IMR-90 (cell line): Measurements from ENCODE around the gene MAGEA12. TPM values are rescaled to one million over a fixed set of nuclear protein-coding genes. Genes with fewer than 3 reads are reported as not detected.
"Not testable (repeated sequence)": the region's sequence is repeated elsewhere in the genome, so short reads cannot be mapped to it uniquely, and the experiment has no call there.

ENCODE experiments used
- ATAC-seq: fragments of 200-7000 bp; cut with Tn5 transposase; 2 replicates; pipeline ENCODE4 v1.9.1; 2020; ENCODE audit warnings: low read depth, mild to moderate bottlenecking, moderate library complexity
- BruUV-seq: library from RNA; stranded (reverse); fragments of 400-500 nt; replicated peaks from 2 replicates; lab custom pipeline; 2021; lab: Mats Ljungman, UMichigan
- CTCF ChIA-PET: fragments of 300-600 bp; formaldehyde crosslinking; extraction: SDS; loops from one replicate; lab custom pipeline; 2021; ENCODE audit warnings: antibody characterized with exemption; lab: Yijun Ruan, JAX
- POLR2A ChIA-PET: fragments of 300-600 bp; sonication (Branson Sonifier 250); formaldehyde crosslinking; loops from one replicate; lab custom pipeline; 2022; ENCODE audit warnings: antibody characterized with exemption; ENCODE audit not compliant: unreplicated experiment; lab: Charles Lee
- DNase-seq: peaks from one replicate; pipeline ENCODE4 v3.0.0; 2013
- H2AFZ ChIP-seq: replicated peaks from 2 replicates; pipeline ENCODE3; 2013; ENCODE audit warnings: low read length, mild to moderate bottlenecking; ENCODE audit not compliant: poor library complexity
- H2AK5ac ChIP-seq: 2 replicates; pipeline ENCODE4 v1.6.1; 2013; ENCODE audit warnings: low read depth, low read length, inconsistent platforms
- H2AK9ac ChIP-seq: replicated peaks from 2 replicates; pipeline ENCODE3; 2013; ENCODE audit warnings: mild to moderate bottlenecking, low read depth, low read length, moderate library complexity; ENCODE audit not compliant: poor library complexity
- H2BK120ac ChIP-seq: 2 replicates; pipeline ENCODE4 v1.6.1; 2013; ENCODE audit warnings: low read depth, low read length, inconsistent platforms
- H2BK15ac ChIP-seq: 3 replicates; pipeline ENCODE4 v1.6.1; 2013; ENCODE audit warnings: low read depth, low read length, inconsistent platforms
- H2BK20ac ChIP-seq: 2 replicates; pipeline ENCODE4 v1.6.1; 2013; ENCODE audit warnings: low read depth, mild to moderate bottlenecking, inconsistent platforms, low read length, moderate library complexity
- H2BK5ac ChIP-seq: 2 replicates; pipeline ENCODE4 v1.6.1; 2013; ENCODE audit warnings: mild to moderate bottlenecking, low read depth, low read length, inconsistent platforms; ENCODE audit not compliant: poor library complexity, severe bottlenecking
- H3K14ac ChIP-seq: replicated peaks from 2 replicates; pipeline ENCODE4 v1.6.1; 2013; ENCODE audit warnings: low read depth, low read length, inconsistent platforms
- H3K18ac ChIP-seq: 2 replicates; pipeline ENCODE4 v1.6.1; 2013; ENCODE audit warnings: low read depth, low read length, control low read depth
- H3K23ac ChIP-seq: 2 replicates; pipeline ENCODE4 v1.6.1; 2013; ENCODE audit warnings: low read depth, low read length, inconsistent platforms
- H3K27ac ChIP-seq: 2 replicates; pipeline ENCODE4 v1.5.1; 2013; ENCODE audit warnings: mild to moderate bottlenecking, control low read depth, low read length; ENCODE audit not compliant: insufficient read depth
- H3K27me3 ChIP-seq: 2 replicates; pipeline ENCODE4 v1.6.1; 2013; ENCODE audit warnings: low read length; ENCODE audit not compliant: control insufficient read depth, insufficient read depth
- H3K36me3 ChIP-seq: 2 replicates; pipeline ENCODE4 v1.6.1; 2013; ENCODE audit warnings: low read length, mixed read lengths; ENCODE audit not compliant: control insufficient read depth, insufficient read depth
- H3K4ac ChIP-seq: 2 replicates; pipeline ENCODE4 v1.6.1; 2013; ENCODE audit warnings: low read depth, low read length, inconsistent platforms
- H3K4me1 ChIP-seq: 2 replicates; pipeline ENCODE4 v1.6.1; 2013; ENCODE audit warnings: low read length, mixed read lengths; ENCODE audit not compliant: control insufficient read depth, insufficient read depth
- H3K4me2 ChIP-seq: 2 replicates; pipeline ENCODE4 v1.6.1; 2013; ENCODE audit warnings: low read depth, mild to moderate bottlenecking, control low read depth, low read length, moderate library complexity
- H3K4me3 ChIP-seq: 2 replicates; pipeline ENCODE4 v1.5.1; 2013; ENCODE audit warnings: low read depth, mild to moderate bottlenecking, control low read depth, low read length, moderate library complexity; ENCODE audit not compliant: insufficient read depth
- H3K56ac ChIP-seq: 2 replicates; pipeline ENCODE4 v1.6.1; 2013; ENCODE audit warnings: low read length, inconsistent platforms; ENCODE audit not compliant: insufficient read depth; ENCODE audit errors: extremely low read depth
- H3K79me1 ChIP-seq, 2 experiments: 2 replicates each; pipeline ENCODE4 v1.6.1; 2013; ENCODE audit warnings: low read length in 2 of 2, inconsistent platforms in 1 of 2, low read depth in 1 of 2
- H3K9ac ChIP-seq: 2 replicates; pipeline ENCODE4 v1.6.1; 2013; ENCODE audit warnings: low read depth, low read length, control low read depth
- H3K9me1 ChIP-seq: 2 replicates; pipeline ENCODE4 v1.6.1; 2013; ENCODE audit warnings: low read length, inconsistent platforms; ENCODE audit not compliant: insufficient read depth
- H3K9me3 ChIP-seq: 2 replicates; pipeline ENCODE4 v1.6.1; 2013; ENCODE audit warnings: low read length; ENCODE audit not compliant: control insufficient read depth, insufficient read depth
- H4K20me1 ChIP-seq: 2 replicates; pipeline ENCODE4 v1.6.1; 2013; ENCODE audit warnings: low read length, inconsistent platforms; ENCODE audit not compliant: insufficient read depth
- H4K5ac ChIP-seq: 2 replicates; pipeline ENCODE4 v1.6.1; 2013; ENCODE audit warnings: mild to moderate bottlenecking, low read depth, low read length, control low read depth
- H4K8ac ChIP-seq, 2 experiments: 2 replicates each; pipeline ENCODE4 v1.6.1; 2013; ENCODE audit warnings: low read depth in 2 of 2, low read length in 2 of 2, control low read depth in 1 of 2, inconsistent platforms in 1 of 2
- H4K91ac ChIP-seq: 2 replicates; pipeline ENCODE4 v1.6.1; 2013; ENCODE audit warnings: low read depth, low read length, inconsistent platforms; ENCODE audit not compliant: insufficient read depth
- WGBS, 2 experiments: methylation state at CpG; one replicate each; pipeline versions ENCODE4 v1.1.5 to v1.1.7; 2013; ENCODE audit warnings: missing lambda C conversion rate in 2 of 2; ENCODE audit not compliant: insufficient read length in 1 of 2; ENCODE audit errors: extremely low coverage in 2 of 2; 5-methylcytosine and 5-hydroxymethylcytosine counted together
- dilution Hi-C: fragments of 300-500 bp; cut with HindIII; formaldehyde crosslinking; loops from one replicate; pipeline ENCODE4 v1.14.3; 2018; ENCODE audit warnings: low sequenced_read_pairs; ENCODE audit not compliant: unreplicated experiment
- in situ Hi-C: fragments of 300-500 bp; cut with MboI; formaldehyde crosslinking; loops from 3 replicates; pipeline ENCODE4 v1.14.3; 2019; ENCODE audit warnings: low sequenced_read_pairs, inconsistent platforms, mixed read lengths
- intact Hi-C: fragments of 100-400 bp; cut with micrococcal nuclease; formaldehyde crosslinking; loops from 2 replicates; pipeline ENCODE4 v1.10.0; 2022
- polyA plus RNA-seq, 3 experiments: library from polyadenylated mRNA; depleted of rRNA; stranded (reverse); fragments of >200 nt; gene quantifications; 2 replicates each; pipeline ENCODE4 v1.2.3, GENCODE V29; 2012; ENCODE audit warnings: low replicate concordance in 1 of 3
- total RNA-seq: library from RNA; depleted of rRNA; stranded (reverse); fragments of >200 nt; gene quantifications from 2 replicates; pipeline ENCODE4 v1.2.3, GENCODE V29; 2012

The MAGEA12 gene
- total and polyA plus RNA-seq, 2 of the 4 experiments (the other 2 are of a cell fraction) = not detected

- H3K79me1 ChIP-seq, H3K18ac ChIP-seq, H2BK120ac ChIP-seq, H3K27me3 ChIP-seq, H3K9me3 ChIP-seq, H2AK9ac ChIP-seq, H3K23ac ChIP-seq, BruUV-seq, H4K20me1 ChIP-seq, ATAC-seq, H2BK20ac ChIP-seq, in situ Hi-C loops, H3K4me3 ChIP-seq, H4K5ac ChIP-seq, H2AK5ac ChIP-seq, dilution Hi-C loops, H4K8ac ChIP-seq, H2BK15ac ChIP-seq, H3K4me2 ChIP-seq, H2AFZ ChIP-seq, DNase-seq, H3K9ac ChIP-seq, H3K27ac ChIP-seq, intact Hi-C loops, H4K91ac ChIP-seq, H2BK5ac ChIP-seq, H3K4ac ChIP-seq, H3K56ac ChIP-seq, POLR2A ChIA-PET, H3K36me3 ChIP-seq, H3K9me1 ChIP-seq, CTCF ChIA-PET, H3K14ac ChIP-seq, H3K4me1 ChIP-seq: not testable (repeated sequence)
- no CpG with 5 or more reads among the region's 35 CpGs for WGBS, 2 experiments
Measured at GRCh38 chrX:152753686-152754650, 20.4 kb downstream of the MAGEA12 start, which contains the start of gene MAGEA2. Gene MAGEA2, minus strand, starts transcription at chrX:152753842. Its CDS starts 2,479 bp downstream, at chrX:152751363.

- H4K5ac ChIP-seq, H3K4me2 ChIP-seq, H4K8ac ChIP-seq, H3K4ac ChIP-seq, H2BK15ac ChIP-seq, H2BK120ac ChIP-seq, H3K4me1 ChIP-seq, BruUV-seq, H3K18ac ChIP-seq, H3K9ac ChIP-seq, H3K36me3 ChIP-seq, POLR2A ChIA-PET, H3K27ac ChIP-seq, H2AFZ ChIP-seq, intact Hi-C loops, DNase-seq, H4K91ac ChIP-seq, H2AK9ac ChIP-seq, H3K9me1 ChIP-seq, CTCF ChIA-PET, in situ Hi-C loops, H2BK20ac ChIP-seq, H3K9me3 ChIP-seq, H4K20me1 ChIP-seq, H2BK5ac ChIP-seq, H3K56ac ChIP-seq, H3K14ac ChIP-seq, ATAC-seq, H3K27me3 ChIP-seq, H3K23ac ChIP-seq, H2AK5ac ChIP-seq, dilution Hi-C loops, H3K79me1 ChIP-seq, H3K4me3 ChIP-seq: not testable (repeated sequence)
- no CpG with 5 or more reads among the region's 5 CpGs for WGBS, 2 experiments
Measured at GRCh38 chrX:152754871-152755270, 21.3 kb downstream of the MAGEA12 start.
